ENCODE results near the gene FLT3LG. TPM values are rescaled to one million over a fixed set of nuclear protein-coding genes. Genes with fewer than 3 reads are reported as not detected.

FLT3LG gene
- total and polyA plus RNA-seq, 9 of the 15 experiments (the other 6 are each of a cell fraction or from before 2014, with no cell fraction given) = 0.31 to 6.4 (median 1.1) TPM

- H3K79me2 ChIP-seq (ENCODE audit: control insufficient read depth, insufficient read depth, low read length) = peaks cover 35% of the 10 kb centered on the region
- H3K4me1 ChIP-seq (replicated peaks in 1 of 2; ENCODE audit: control insufficient read depth in 2 of 2, insufficient read depth in 2 of 2, low read length in 2 of 2) = peaks cover 16 to 52% of the 10 kb centered on the region in 2 experiments; a peak in 4 of 5 replicates
- DNase-seq (ENCODE audit: extremely low read depth in 1 of 4, low spot score in 3 of 4) (no peak), FAIRE-seq (no peak), ATAC-seq (no peak)
- no peaks in the 10 kb centered on the region for H3K27me3 ChIP-seq (ENCODE audit: control insufficient read depth in 2 of 2, insufficient read depth in 2 of 2, low read length in 2 of 2)
- in situ Hi-C loops (cut with MboI) = no loop called here
- peak overlapping the region in 1 of 2 experiments; percentile 54; a peak in 1 of 4 replicates for H3K9ac ChIP-seq (ENCODE audit: insufficient read depth in 1 of 2, low read depth in 2 of 2, low read length in 2 of 2)
- POLR2A ChIA-PET = interaction anchor here (0.8 to 1.2 kb wide), 4 partner anchors 10 to 170 kb away, joined by 3 to 4 read pairs (median 3); partner anchors contain the start of gene RPS11
- H3K36me3 ChIP-seq (ENCODE audit: control insufficient read depth, insufficient read depth, low read length) = peaks cover 41% of the 10 kb centered on the region; the same call in 2 of the 3 replicates
- H2AFZ ChIP-seq (ENCODE audit: low read depth, low read length) = no peak overlapping the region
- H4K20me1 ChIP-seq (replicated peaks; ENCODE audit: control insufficient read depth, insufficient read depth, low read length) = no peaks in the 10 kb centered on the region; the same call in 1 of the 2 replicates
- intact Hi-C loops (cut with micrococcal nuclease) = loop anchor here (10.0 kb wide), 1 partner anchor 184 kb away; no protein-coding TSS in a partner anchor
- 91% methylated on average over 6 of the region's 6 CpGs for WGBS (ENCODE audit: insufficient coverage, low coverage, missing lambda C conversion rate)
- no peaks in the 10 kb centered on the region for H3K9me1 ChIP-seq (ENCODE audit: control insufficient read depth, insufficient read depth, low read length)
- H3K9me3 ChIP-seq (replicated peaks; ENCODE audit: control insufficient read depth, insufficient read depth, low read depth, low read length) = no peaks in the 10 kb centered on the region
- TF ChIP-seq SMC3 (conservative IDR thresholded peaks at IDR 0.05; ENCODE audit: insufficient read depth, low read depth, low read length) = no peak
- no peak for TF ChIP-seq SREBF1 (IDR thresholded peaks at IDR 0.05; ENCODE audit: borderline replicate concordance, low read depth, low read length)
- TF ChIP-seq ZFP36 (IDR thresholded peaks at IDR 0.05; ENCODE audit: low read depth, low read length, partially characterized antibody) = peak; percentile 80
- TF ChIP-seq ATF1 (CRISPR knock-in tag; IDR thresholded peaks at IDR 0.05) = no peak
- peak; percentile 15 for TF ChIP-seq ATF1 (tag; IDR thresholded peaks at IDR 0.05)
- peak overlapping the region; percentile 39 for H3K4me2 ChIP-seq (ENCODE audit: insufficient read depth, low read length)
- BruUV-seq (replicated peaks) = no TSS peak
- CTCF ChIA-PET (ENCODE audit: low intra/inter-chr PET ratio) = no interaction called here
- no peak overlapping the region for H3K4me3 ChIP-seq
- peak overlapping the region; percentile 9; the same call in 1 of the 3 replicates for H3K27ac ChIP-seq (ENCODE audit: extremely low read depth, low read depth, low read length)
Observed at GRCh38 chr19:49448432-49448786, 25.6 kb upstream of the FLT3LG start.

GRCh38 chr19:49450405-49450804 is 23.6 kb upstream of the FLT3LG start:
- Histone ChIP-seq H3K27ac (ENCODE audit: extremely low read depth, low read depth, low read length) (peak overlapping the region; percentile 41), H3K4me2 (ENCODE audit: insufficient read depth, low read length) (peak overlapping the region; percentile 78), H3K9me3 (replicated peaks; ENCODE audit: control insufficient read depth, insufficient read depth, low read depth, low read length) (no peaks in the 10 kb centered on the region), H3K36me3 (ENCODE audit: control insufficient read depth, insufficient read depth, low read length) (peaks cover 44% of the 10 kb centered on the region; the same call in 2 of the 3 replicates), H3K79me2 (ENCODE audit: control insufficient read depth, insufficient read depth, low read length) (peaks cover 51% of the 10 kb centered on the region), H2AFZ (ENCODE audit: low read depth, low read length) (no peak overlapping the region), H3K9me1 (ENCODE audit: control insufficient read depth, insufficient read depth, low read length) (no peaks in the 10 kb centered on the region), H3K9ac (ENCODE audit: insufficient read depth in 1 of 2, low read depth in 2 of 2, low read length in 2 of 2) (peak overlapping the region; percentile 79 to 87), H3K4me1 (replicated peaks in 1 of 2; ENCODE audit: control insufficient read depth in 2 of 2, insufficient read depth in 2 of 2, low read length in 2 of 2) (peaks cover 13 to 59% of the 10 kb centered on the region in 2 experiments; a peak in 4 of 5 replicates), H3K4me3 (peak overlapping the region; percentile 79), H3K27me3 (ENCODE audit: control insufficient read depth in 2 of 2, insufficient read depth in 2 of 2, low read length in 2 of 2) (no peaks in the 10 kb centered on the region), H4K20me1 (replicated peaks; ENCODE audit: control insufficient read depth, insufficient read depth, low read length) (no peaks in the 10 kb centered on the region; the same call in 1 of the 2 replicates)
- DNase-seq (ENCODE audit: extremely low read depth in 1 of 4, low spot score in 3 of 4) (no peak), FAIRE-seq (no peak), ATAC-seq (no peak)
- intact Hi-C loops (cut with micrococcal nuclease) (no loop called here), in situ Hi-C loops (cut with MboI) (no loop called here)
- POLR2A ChIA-PET = interaction anchor here (1.0 to 1.7 kb wide), 2 partner anchors 21 to 26 kb away, joined by 4 read pairs; no protein-coding TSS in a partner anchor
- no TSS peak for BruUV-seq (replicated peaks)
- 20% methylated on average over 6 of the region's 7 CpGs for WGBS (ENCODE audit: insufficient coverage, low coverage, missing lambda C conversion rate)
- CTCF ChIA-PET (ENCODE audit: low intra/inter-chr PET ratio) = no interaction called here
- TF ChIP-seq ATF3 (IDR thresholded peaks at IDR 0.05) (no peak), ATF3 (CRISPR knock-in tag; conservative IDR thresholded peaks at IDR 0.05) (no peak), GABPB1 (CRISPR knock-in tag; IDR thresholded peaks at IDR 0.05) (no peak), PHB2 (IDR thresholded peaks at IDR 0.05; ENCODE audit: low read depth) (0 out of 2 replicates have a peak, but pooled peaks have one; percentile 12), ZNF184 (CRISPR knock-in tag; IDR thresholded peaks at IDR 0.05) (no peak), BHLHE40 (IDR thresholded peaks at IDR 0.05; ENCODE audit: low read length) (peak; percentile 69; the same call in 1 of the 2 replicates), ZZZ3 (IDR thresholded peaks at IDR 0.05) (no peak), NKRF (IDR thresholded peaks at IDR 0.05; ENCODE audit: borderline replicate concordance) (no peak), NCOR1 (IDR thresholded peaks at IDR 0.05) (no peak), CBX3 (IDR thresholded peaks at IDR 0.05; ENCODE audit: borderline replicate concordance in 1 of 2, low read length in 2 of 2) (no peak)
